Measurements from ENCODE around the gene NAALADL2. TPM values are rescaled to one million over a fixed set of nuclear protein-coding genes. Genes with fewer than 3 reads are reported as not detected.

The NAALADL2 gene
- total RNA-seq, 4 donors from 2014 or later, result 7.0 to 34.7 (median 18.4) TPM

- no peaks in the 10 kb centered on the region for H3K36me3 ChIP-seq
- H3K27ac ChIP-seq, result no peak overlapping the region
- H3K4me3 ChIP-seq, result no peak overlapping the region
- DNase-seq, result no peak
- H3K27me3 ChIP-seq, result no peaks in the 10 kb centered on the region
- H3K9me3 ChIP-seq, result no peaks in the 10 kb centered on the region
- TF ChIP-seq CTCF (IDR thresholded peaks at IDR 0.05) (no peak), POLR2A (IDR thresholded peaks at IDR 0.05) (no peak)
- no peaks in the 10 kb centered on the region for H3K4me1 ChIP-seq
Observed at GRCh38 chr3:175432376-175433025, 573.4 kb downstream of the NAALADL2 start.

- no peak overlapping the region for H3K27ac ChIP-seq
- TF ChIP-seq POLR2A (IDR thresholded peaks at IDR 0.05) (no peak), CTCF (IDR thresholded peaks at IDR 0.05) (no peak)
- H3K36me3 ChIP-seq, result no peaks in the 10 kb centered on the region
- no peaks in the 10 kb centered on the region for H3K4me1 ChIP-seq
- H3K27me3 ChIP-seq, result no peaks in the 10 kb centered on the region
- H3K4me3 ChIP-seq, result no peak overlapping the region
- H3K9me3 ChIP-seq, result no peaks in the 10 kb centered on the region
- DNase-seq, result no peak
Observed at GRCh38 chr3:175433026-175433674, 574.0 kb downstream of the NAALADL2 start.

- H3K9me3 ChIP-seq, result no peaks in the 10 kb centered on the region
- H3K4me3 ChIP-seq, result no peak overlapping the region
- TF ChIP-seq POLR2A (IDR thresholded peaks at IDR 0.05) (no peak), CTCF (IDR thresholded peaks at IDR 0.05) (no peak)
- no peak overlapping the region for H3K27ac ChIP-seq
- H3K36me3 ChIP-seq, result no peaks in the 10 kb centered on the region
- H3K4me1 ChIP-seq, result no peaks in the 10 kb centered on the region
- no peaks in the 10 kb centered on the region for H3K27me3 ChIP-seq
- no peak for DNase-seq
Observed at GRCh38 chr3:175434561-175434960, 575.4 kb downstream of the NAALADL2 start.

GRCh38 chr3:175443682-175444081, 584.5 kb downstream of the NAALADL2 start:
- no peak for TF ChIP-seq POLR2A (IDR thresholded peaks at IDR 0.05)
- TF ChIP-seq CTCF (IDR thresholded peaks at IDR 0.05), result no peak
- H3K9me3 ChIP-seq, result no peaks in the 10 kb centered on the region
- H3K4me1 ChIP-seq, result no peaks in the 10 kb centered on the region
- H3K36me3 ChIP-seq, result no peaks in the 10 kb centered on the region
- H3K4me3 ChIP-seq, result no peak overlapping the region
- DNase-seq, result no peak
- H3K27me3 ChIP-seq, result no peaks in the 10 kb centered on the region
- no peak overlapping the region for H3K27ac ChIP-seq

GRCh38 chr3:175445741-175446140, 586.6 kb downstream of the NAALADL2 start:
- H3K27me3 ChIP-seq, result no peaks in the 10 kb centered on the region
- no peak overlapping the region for H3K4me3 ChIP-seq
- H3K27ac ChIP-seq, result no peak overlapping the region
- TF ChIP-seq CTCF (IDR thresholded peaks at IDR 0.05) (no peak), POLR2A (IDR thresholded peaks at IDR 0.05) (no peak)
- no peaks in the 10 kb centered on the region for H3K4me1 ChIP-seq
- no peak for DNase-seq
- no peaks in the 10 kb centered on the region for H3K36me3 ChIP-seq
- no peaks in the 10 kb centered on the region for H3K9me3 ChIP-seq
